ENCODE results near the gene SNRK. TPM values are rescaled to one million over a fixed set of nuclear protein-coding genes. Genes with fewer than 3 reads are reported as not detected.

Gene SNRK
- polyA plus RNA-seq, 3 donors = 12.8 to 19.7 (median 16.1) TPM

GRCh38 chr3:43331381-43331780 lies 45.0 kb downstream of the SNRK start:
- no peak overlapping the region for H2AFZ ChIP-seq (ENCODE audit: insufficient read depth, low read depth, low read length, poor library complexity, severe bottlenecking)
- Mint-ChIP-seq H3K4me3 (no peak overlapping the region), H3K27ac (peak overlapping the region in 2 of 7 donors; percentile 4 to 10), H3K27me3 (ENCODE audit: low read depth in 3 of 3) (no peaks in the 10 kb centered on the region), H3K36me3 (peaks cover 36 to 52% of the 10 kb centered on the region in 2 donors), H3K4me1 (peaks cover 37% of the 10 kb centered on the region), H3K9me3 (peaks cover 12 to 22% (median 15%) of the 10 kb centered on the region in 7 donors)
- TF ChIP-seq CTCF (IDR thresholded peaks at IDR 0.05) = no peak
- WGBS (ENCODE audit: insufficient coverage) = 78% methylated on average over 1 of the region's 4 CpGs
- peaks cover 9 to 13% of the 10 kb centered on the region in 2 donors for H3K9me3 ChIP-seq (replicated peaks in 1 of 2; ENCODE audit: control insufficient read depth in 1 of 2, insufficient read depth in 1 of 2, low read length in 2 of 2)
- H3K4me2 ChIP-seq (replicated peaks; ENCODE audit: extremely low read depth, low read length, poor library complexity, severe bottlenecking) = no peak overlapping the region
- no peak overlapping the region for H3K9ac ChIP-seq (ENCODE audit: insufficient read depth, low read length, poor library complexity, severe bottlenecking)
- H3K36me3 ChIP-seq (replicated peaks in 1 of 2; ENCODE audit: control insufficient read depth in 1 of 2, insufficient read depth in 2 of 2, low read length in 2 of 2) = peaks cover 27 to 46% of the 10 kb centered on the region in 2 donors
- peak overlapping the region in 1 of 2 donors; percentile 50 for H3K27ac ChIP-seq (ENCODE audit: low read depth in 1 of 2, low read length in 2 of 2)
- DNase-seq = no peak
- intact Hi-C loops (cut with micrococcal nuclease) = no loop called here
- H4K20me1 ChIP-seq (ENCODE audit: insufficient read depth, low read length) = peaks cover 81% of the 10 kb centered on the region
- no peaks in the 10 kb centered on the region for H3K27me3 ChIP-seq (ENCODE audit: control insufficient read depth in 2 of 2, insufficient read depth in 2 of 2, low read length in 2 of 2)
- no peak overlapping the region for H3K4me3 ChIP-seq (replicated peaks in 1 of 3; ENCODE audit: low read depth in 2 of 3, low read length in 3 of 3)
- peaks cover 100% of the 10 kb centered on the region for H3K79me2 ChIP-seq (ENCODE audit: insufficient read depth, low read length)
- peaks cover 13 to 27% of the 10 kb centered on the region in 2 donors for H3K4me1 ChIP-seq (ENCODE audit: control insufficient read depth in 1 of 2, insufficient read depth in 2 of 2, low read length in 2 of 2)

GRCh38 chr3:43334976-43335375 lies 48.6 kb downstream of the SNRK start:
- no CpG with 5 or more reads among the region's 1 CpG for WGBS (ENCODE audit: insufficient coverage)
- H3K27me3 Mint-ChIP-seq (ENCODE audit: low read depth in 3 of 3) = no peaks in the 10 kb centered on the region
- peak in 2 of 3 donors; percentile 11 to 15 for DNase-seq

More at GRCh38 chr3:43334976-43335375, 48.6 kb downstream of the SNRK start:
- intact Hi-C loops (cut with micrococcal nuclease) = no loop called here
- peaks cover 23 to 48% (median 40%) of the 10 kb centered on the region in 7 donors for H3K9me3 Mint-ChIP-seq
- Histone ChIP-seq H2AFZ (ENCODE audit: insufficient read depth, low read depth, low read length, poor library complexity, severe bottlenecking) (no peak overlapping the region), H3K27me3 (ENCODE audit: control insufficient read depth in 2 of 2, insufficient read depth in 2 of 2, low read length in 2 of 2) (no peaks in the 10 kb centered on the region), H3K9me3 (replicated peaks in 1 of 2; ENCODE audit: control insufficient read depth in 1 of 2, insufficient read depth in 1 of 2, low read length in 2 of 2) (peaks cover 30 to 41% of the 10 kb centered on the region in 2 donors), H3K4me1 (ENCODE audit: control insufficient read depth in 1 of 2, insufficient read depth in 2 of 2, low read length in 2 of 2) (peaks cover 0 to 10% of the 10 kb centered on the region in 2 donors), H3K36me3 (replicated peaks in 1 of 2; ENCODE audit: control insufficient read depth in 1 of 2, insufficient read depth in 2 of 2, low read length in 2 of 2) (peaks cover 59 to 75% of the 10 kb centered on the region in 2 donors), H3K27ac (ENCODE audit: low read depth in 1 of 2, low read length in 2 of 2) (no peak overlapping the region), H3K79me2 (ENCODE audit: insufficient read depth, low read length) (peaks cover 97% of the 10 kb centered on the region), H3K4me2 (replicated peaks; ENCODE audit: extremely low read depth, low read length, poor library complexity, severe bottlenecking) (no peak overlapping the region), H4K20me1 (ENCODE audit: insufficient read depth, low read length) (peaks cover 54% of the 10 kb centered on the region), H3K9ac (ENCODE audit: insufficient read depth, low read length, poor library complexity, severe bottlenecking) (no peak overlapping the region), H3K4me3 (replicated peaks in 1 of 3; ENCODE audit: low read depth in 2 of 3, low read length in 3 of 3) (no peak overlapping the region)
- peaks cover 60 to 77% of the 10 kb centered on the region in 2 donors for H3K36me3 Mint-ChIP-seq
- peaks cover 14% of the 10 kb centered on the region for H3K4me1 Mint-ChIP-seq
- peak overlapping the region in 2 of 7 donors; percentile 3 to 36 for H3K27ac Mint-ChIP-seq
- no peak overlapping the region for H3K4me3 Mint-ChIP-seq
- no peak for TF ChIP-seq CTCF (IDR thresholded peaks at IDR 0.05)

Measured in CD14-positive monocyte (primary cell).